Naive thymus-derived CD8-positive, alpha-beta T cell (primary cell): Measurements from ENCODE around the gene PADI1. TPM values are rescaled to one million over a fixed set of nuclear protein-coding genes. Genes with fewer than 3 reads are reported as not detected.

Experiments
- ATAC-seq, 2 donors: fragments of 150-1000 bp; cut with Tn5 transposase in 1 of 2; sonication (Bioruptor Pico), chemical (Tn5 transposase) in 1 of 2; 1 replicate in 1 of 2; 2 replicates in 1 of 2; pipeline ENCODE4 v1.10.0; 2021; ENCODE audit warnings: mild to moderate bottlenecking in 2 of 2, moderate library complexity in 2 of 2
- POLR2A ChIA-PET: fragments of 350-600 bp; sonication (Branson Sonifier 250); formaldehyde crosslinking; loops from one replicate; lab custom pipeline; 2021; ENCODE audit warnings: antibody characterized with exemption; lab: Charles Lee
- DNase-seq, 10 donors: peaks; one replicate each; pipeline versions ENCODE4 v3.0.0 to v3.0.0-alpha.2; 2020 to 2022
- H3K27ac Mint-ChIP-seq, 10 donors: one replicate each; pipeline ENCODE4 v1.8.0; 2020 to 2022; ENCODE audit warnings: mild to moderate bottlenecking in 10 of 10, mixed read lengths in 10 of 10, moderate library complexity in 4 of 10, inconsistent platforms in 1 of 10
- H3K27me3 Mint-ChIP-seq, 5 donors: one replicate each; pipeline ENCODE4 v1.8.0; 2021 to 2022; ENCODE audit warnings: mixed read lengths in 5 of 5
- H3K36me3 Mint-ChIP-seq, 3 donors: one replicate each; pipeline ENCODE4 v1.8.0; 2020 to 2022; ENCODE audit warnings: mixed read lengths in 3 of 3, mild to moderate bottlenecking in 2 of 3, inconsistent platforms in 1 of 3
- H3K4me1 Mint-ChIP-seq, 4 donors: one replicate each; pipeline ENCODE4 v1.8.0; 2021 to 2022; ENCODE audit warnings: mixed read lengths in 4 of 4
- H3K4me3 Mint-ChIP-seq, 10 donors: one replicate each; pipeline ENCODE4 v1.8.0; 2020 to 2022; ENCODE audit warnings: mild to moderate bottlenecking in 10 of 10, mixed read lengths in 10 of 10, moderate library complexity in 6 of 10, inconsistent platforms in 1 of 10
- H3K9me3 Mint-ChIP-seq, 9 donors: one replicate each; pipeline ENCODE4 v1.8.0; 2020 to 2022; ENCODE audit warnings: mixed read lengths in 9 of 9, mild to moderate bottlenecking in 3 of 9, inconsistent platforms in 1 of 9, moderate library complexity in 1 of 9
- polyA plus RNA-seq, 3 donors: library from polyadenylated mRNA; unstranded; fragments of 300-500 nt; fragmentation: Illumina TruSeq; gene quantifications; one replicate each; pipeline ENCODE4 v1.2.3, GENCODE V29; 2021
- total RNA-seq, 8 experiments: library from RNA in 2 of 8; stranded (reverse) in 2 of 8; gene quantifications; one replicate each; pipeline ENCODE4 v1.2.3 and lab custom pipeline; 2021 to 2026

Gene PADI1
- total and polyA plus RNA-seq, 5 experiments from 2014 or later: not detected

DNA sequence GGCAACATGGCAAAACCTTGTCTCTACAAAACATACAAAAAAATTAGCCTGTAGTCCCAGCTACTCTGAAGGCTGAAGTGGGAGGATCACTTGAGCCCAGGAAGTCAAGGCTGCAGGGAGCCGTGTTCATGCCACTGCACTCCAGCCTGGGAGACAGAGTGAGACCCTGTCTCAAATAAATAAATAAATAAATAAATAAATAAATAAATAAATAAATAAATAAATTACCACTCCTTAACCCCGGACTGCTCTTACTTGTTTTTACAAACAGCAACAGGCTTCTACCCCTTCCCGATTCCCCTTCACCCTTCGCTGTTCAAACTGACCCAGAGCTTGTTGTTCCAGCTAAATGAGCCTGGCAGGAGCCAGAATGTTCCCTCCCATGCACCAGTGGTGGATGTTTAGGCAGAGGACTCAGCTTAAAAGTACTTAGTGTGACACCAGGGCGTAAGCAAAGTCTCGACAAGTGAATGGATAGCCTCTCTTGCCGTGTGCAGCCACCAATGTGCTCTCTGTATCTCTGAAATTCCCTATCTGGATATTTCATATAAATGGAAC, 22.5 kb downstream of the PADI1 start:
- POLR2A ChIA-PET: no interaction called here
- no peak for DNase-seq
- ATAC-seq: no peak
- H3K27me3 Mint-ChIP-seq: peaks cover 3 to 26% (median 7%) of the 10 kb centered on the region in 5 donors
- H3K27ac Mint-ChIP-seq: no peak overlapping the region
- H3K9me3 Mint-ChIP-seq: no peaks in the 10 kb centered on the region
- H3K4me3 Mint-ChIP-seq: no peak overlapping the region
- H3K36me3 Mint-ChIP-seq: peaks cover 0 to 2% (median 0%) of the 10 kb centered on the region in 3 donors
- H3K4me1 Mint-ChIP-seq: peaks cover 0 to 1% (median 0%) of the 10 kb centered on the region in 4 donors

GRCh38 chr1:17228619-17229018, 23.7 kb downstream of the PADI1 start:
- H3K9me3 Mint-ChIP-seq: no peaks in the 10 kb centered on the region
- H3K36me3 Mint-ChIP-seq: peaks cover 0 to 2% (median 0%) of the 10 kb centered on the region in 3 donors

GRCh38 chr1:17229379-17229778, 24.5 kb downstream of the PADI1 start:
- peaks cover under 1 to 34% (median 7%) of the 10 kb centered on the region in 5 donors for H3K27me3 Mint-ChIP-seq
- ATAC-seq (no peak), DNase-seq (no peak)
- no peaks in the 10 kb centered on the region for H3K9me3 Mint-ChIP-seq
- H3K27ac Mint-ChIP-seq: no peak overlapping the region
- H3K36me3 Mint-ChIP-seq: peaks cover 0 to 2% (median 0%) of the 10 kb centered on the region in 3 donors
- peaks cover 0 to 1% (median 0%) of the 10 kb centered on the region in 4 donors for H3K4me1 Mint-ChIP-seq
- POLR2A ChIA-PET: no interaction called here
- H3K4me3 Mint-ChIP-seq: no peak overlapping the region

More at GRCh38 chr1:17228619-17229018, 23.7 kb downstream of the PADI1 start:
- Mint-ChIP-seq H3K27ac (no peak overlapping the region), H3K27me3 (peaks cover 0 to 32% (median 7%) of the 10 kb centered on the region in 5 donors), H3K4me1 (peaks cover 0 to 1% (median 0%) of the 10 kb centered on the region in 4 donors), H3K4me3 (no peak overlapping the region)
- ATAC-seq: no peak
- DNase-seq: no peak
- POLR2A ChIA-PET: no interaction called here

DNA sequence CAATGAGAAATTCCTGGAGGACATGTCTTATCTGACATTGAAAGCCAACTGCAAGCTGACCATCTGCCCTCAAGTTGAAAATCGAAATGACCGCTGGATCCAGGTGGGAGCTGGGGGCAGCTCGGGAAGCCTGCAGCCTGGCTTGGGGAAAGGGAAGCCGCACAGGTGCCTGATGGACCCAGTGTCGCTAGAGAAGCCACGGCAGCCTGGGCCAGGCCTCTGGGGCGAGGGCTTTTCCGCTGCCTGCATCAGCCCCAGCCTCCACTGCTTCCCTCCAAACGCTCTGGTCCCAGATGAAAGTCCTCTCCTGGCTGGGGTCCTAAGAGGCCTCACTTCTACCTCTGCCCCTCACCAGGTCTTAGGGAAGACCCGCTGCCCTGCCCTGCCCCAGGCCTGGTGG, 25.2 kb downstream of the PADI1 start:
- H3K36me3 Mint-ChIP-seq: no peaks in the 10 kb centered on the region
- H3K27me3 Mint-ChIP-seq: peaks cover 3 to 42% (median 7%) of the 10 kb centered on the region in 5 donors
- no peak for ATAC-seq
- no peaks in the 10 kb centered on the region for H3K9me3 Mint-ChIP-seq
- H3K4me1 Mint-ChIP-seq: peaks cover 0 to 1% (median 0%) of the 10 kb centered on the region in 4 donors
- POLR2A ChIA-PET: no interaction called here
- no peak overlapping the region for H3K4me3 Mint-ChIP-seq
- peak overlapping the region in 1 of 10 donors; percentile 30 for H3K27ac Mint-ChIP-seq
- no peak for DNase-seq

DNA sequence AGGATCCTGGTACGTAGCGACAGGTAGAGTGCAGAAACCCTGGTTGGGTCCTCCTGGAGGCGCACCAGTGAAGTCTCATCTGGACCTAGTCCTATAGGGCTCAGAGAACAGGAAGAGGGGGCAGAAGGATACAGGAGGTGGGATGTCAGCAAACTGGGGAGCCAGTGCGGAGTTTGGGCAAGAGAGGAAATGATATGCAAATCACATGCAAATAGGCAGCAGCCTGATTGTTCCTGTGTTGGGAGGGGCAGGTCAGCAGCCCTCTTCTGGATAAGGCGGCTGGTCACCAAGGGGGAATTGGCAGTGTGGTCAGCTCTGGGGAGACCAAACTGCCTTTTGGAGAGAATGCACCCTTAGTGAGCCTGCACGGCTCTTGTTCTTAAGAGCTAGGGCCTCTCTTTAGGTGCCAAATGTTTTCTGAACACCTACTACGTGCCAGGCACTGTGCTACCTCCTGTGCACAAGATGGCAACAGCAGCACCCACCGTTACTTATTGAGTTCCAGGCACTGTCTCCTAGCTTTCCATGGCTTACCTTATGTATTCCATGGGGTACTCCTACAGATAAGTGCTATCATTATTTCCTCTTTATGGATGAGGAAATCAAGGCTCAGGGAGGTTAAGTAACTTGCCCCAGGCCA, 25.9 kb downstream of the PADI1 start:
- ATAC-seq: no peak
- H3K4me3 Mint-ChIP-seq: no peak overlapping the region
- no peaks in the 10 kb centered on the region for H3K36me3 Mint-ChIP-seq

DNA sequence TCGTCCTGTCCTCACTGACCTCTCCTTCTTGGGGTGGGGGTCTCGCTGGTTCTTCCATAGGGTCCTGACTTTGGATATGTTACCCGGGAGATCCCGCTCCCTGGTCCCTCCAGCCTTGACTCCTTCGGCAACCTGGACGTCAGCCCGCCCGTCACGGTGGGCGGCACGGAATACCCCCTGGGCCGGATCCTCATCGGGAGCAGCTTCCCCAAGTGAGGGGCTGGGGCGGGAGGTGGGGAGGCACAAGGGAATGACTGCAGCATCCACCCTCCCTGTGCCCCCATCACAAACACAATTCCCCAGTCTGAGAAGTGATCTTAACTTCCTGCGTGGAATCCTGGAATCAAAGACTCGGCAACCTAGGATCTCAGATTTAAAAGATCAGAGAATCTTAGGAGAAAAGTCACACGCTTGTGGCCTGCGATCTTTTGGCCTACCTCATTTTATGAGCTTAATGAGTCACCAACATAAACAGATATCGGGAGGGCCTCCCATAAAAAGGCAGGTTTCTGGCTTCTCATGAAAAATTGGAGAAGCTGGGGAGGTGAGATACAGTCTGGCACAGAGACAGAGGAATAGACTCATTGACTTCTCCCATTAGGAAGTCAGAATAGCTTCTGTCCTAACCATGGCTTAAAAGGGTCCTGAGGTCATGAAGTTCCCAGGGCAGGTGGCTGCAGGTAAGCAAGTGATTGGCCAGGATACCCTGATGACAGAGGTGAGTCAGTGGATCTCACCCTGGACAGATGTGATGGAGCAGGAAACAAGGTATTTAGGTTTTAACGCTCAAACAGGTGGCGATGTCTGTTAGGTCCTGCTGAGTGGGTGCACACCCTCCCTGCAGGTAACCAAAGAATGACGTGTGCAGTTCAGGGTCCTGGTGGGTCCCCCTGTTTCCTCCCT, 28.1 kb downstream of the PADI1 start:
- Mint-ChIP-seq H3K36me3 (no peaks in the 10 kb centered on the region), H3K27ac (no peak overlapping the region), H3K27me3 (peaks cover 3 to 62% (median 8%) of the 10 kb centered on the region in 5 donors), H3K4me1 (peaks cover 0 to 7% (median 4%) of the 10 kb centered on the region in 4 donors), H3K9me3 (no peaks in the 10 kb centered on the region), H3K4me3 (no peak overlapping the region)
- DNase-seq (no peak), ATAC-seq (no peak)
- POLR2A ChIA-PET: interaction anchor here (0.6 kb wide), 1 partner anchor 112 kb away, joined by 5 read pairs; no protein-coding TSS in a partner anchor

More for the DNA sequence above, 25.9 kb downstream of the PADI1 start:
- Mint-ChIP-seq H3K27ac (no peak overlapping the region), H3K27me3 (peaks cover 3 to 45% (median 7%) of the 10 kb centered on the region in 5 donors), H3K9me3 (no peaks in the 10 kb centered on the region), H3K4me1 (peaks cover 0 to 1% (median 0%) of the 10 kb centered on the region in 4 donors)
- POLR2A ChIA-PET: no interaction called here
- no peak for DNase-seq

GRCh38 chr1:17233675-17234320, 28.9 kb downstream of the PADI1 start:
- no peak overlapping the region for H3K27ac Mint-ChIP-seq
- no peak for DNase-seq
- ATAC-seq: no peak
- peaks cover 3 to 62% (median 8%) of the 10 kb centered on the region in 5 donors for H3K27me3 Mint-ChIP-seq
- no peak overlapping the region for H3K4me3 Mint-ChIP-seq
- POLR2A ChIA-PET: no interaction called here
- H3K9me3 Mint-ChIP-seq: no peaks in the 10 kb centered on the region
- H3K4me1 Mint-ChIP-seq: peaks cover 0 to 7% (median 4%) of the 10 kb centered on the region in 4 donors
- H3K36me3 Mint-ChIP-seq: no peaks in the 10 kb centered on the region

GRCh38 chr1:17234405-17234804, 29.5 kb downstream of the PADI1 start:
- H3K27me3 Mint-ChIP-seq: peaks cover 3 to 62% (median 8%) of the 10 kb centered on the region in 5 donors
- DNase-seq: no peak
- no peak overlapping the region for H3K4me3 Mint-ChIP-seq
- ATAC-seq: no peak
- no peaks in the 10 kb centered on the region for H3K36me3 Mint-ChIP-seq
- no peaks in the 10 kb centered on the region for H3K9me3 Mint-ChIP-seq
- no peak overlapping the region for H3K27ac Mint-ChIP-seq
- POLR2A ChIA-PET: no interaction called here
- H3K4me1 Mint-ChIP-seq: peaks cover 0 to 7% (median 4%) of the 10 kb centered on the region in 4 donors

- POLR2A ChIA-PET: interaction anchor here (0.5 kb wide), 1 partner anchor 733 kb away, joined by 4 read pairs; no protein-coding TSS in a partner anchor
- DNase-seq (no peak), ATAC-seq (no peak)
- no peak overlapping the region for H3K27ac Mint-ChIP-seq
- no peak overlapping the region for H3K4me3 Mint-ChIP-seq
- no peaks in the 10 kb centered on the region for H3K36me3 Mint-ChIP-seq
- peaks cover 0 to 7% (median 4%) of the 10 kb centered on the region in 4 donors for H3K4me1 Mint-ChIP-seq
- H3K9me3 Mint-ChIP-seq: no peaks in the 10 kb centered on the region
- H3K27me3 Mint-ChIP-seq: peaks cover 3 to 53% (median 8%) of the 10 kb centered on the region in 5 donors
Observed at GRCh38 chr1:17235135-17235885, 30.4 kb downstream of the PADI1 start.

DNA sequence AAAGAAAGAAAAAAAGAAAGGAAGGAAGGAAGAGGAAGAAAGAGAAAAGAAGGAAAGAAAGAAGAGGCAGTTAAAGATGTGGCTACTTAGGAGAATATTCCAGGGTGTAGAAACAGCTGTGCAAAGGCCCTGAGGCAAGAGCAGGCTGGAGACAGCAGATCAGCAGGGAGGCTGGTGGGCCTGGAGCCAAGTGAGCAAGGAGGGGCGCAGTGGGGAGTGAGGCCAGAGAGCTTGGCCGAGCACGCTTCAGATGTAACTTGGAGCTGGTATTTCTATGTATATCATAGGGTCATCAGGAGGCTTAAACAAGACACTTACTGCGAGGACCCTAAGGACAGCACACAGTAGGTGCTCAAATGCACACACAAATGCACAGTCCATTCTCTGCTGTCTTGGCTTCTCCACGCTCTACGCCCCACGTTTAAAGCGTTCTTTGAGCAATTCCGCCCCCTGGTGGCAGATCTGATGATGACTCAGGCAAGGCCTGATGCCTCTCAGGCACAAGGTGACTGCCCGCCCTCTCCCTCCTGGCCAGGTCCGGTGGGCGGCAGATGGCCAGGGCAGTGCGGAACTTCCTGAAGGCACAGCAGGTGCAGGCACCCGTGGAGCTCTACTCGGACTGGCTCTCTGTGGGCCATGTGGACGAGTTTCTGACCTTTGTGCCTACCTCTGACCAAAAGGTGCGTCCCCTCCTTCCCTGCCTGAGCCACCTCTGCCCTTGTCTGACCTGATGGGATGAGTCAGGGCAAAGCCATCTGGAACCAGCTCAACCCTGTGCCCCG, 32.0 kb downstream of the PADI1 start:
- Mint-ChIP-seq H3K27me3 (peaks cover 3 to 56% (median 14%) of the 10 kb centered on the region in 5 donors), H3K27ac (peak overlapping the region in 1 of 10 donors; percentile 93), H3K36me3 (no peaks in the 10 kb centered on the region), H3K9me3 (no peaks in the 10 kb centered on the region), H3K4me3 (no peak overlapping the region), H3K4me1 (peaks cover 0 to 7% (median 4%) of the 10 kb centered on the region in 4 donors)
- ATAC-seq: peak; percentile 74 to 98
- peak; percentile 67 to 94 (median 82) for DNase-seq
- POLR2A ChIA-PET: no interaction called here

GRCh38 chr1:17237561-17237903, 32.6 kb downstream of the PADI1 start:
- POLR2A ChIA-PET: no interaction called here
- no peak for DNase-seq

More at GRCh38 chr1:17237561-17237903, 32.6 kb downstream of the PADI1 start:
- H3K4me3 Mint-ChIP-seq: no peak overlapping the region
- H3K4me1 Mint-ChIP-seq: peaks cover 0 to 7% (median 4%) of the 10 kb centered on the region in 4 donors
- H3K9me3 Mint-ChIP-seq: no peaks in the 10 kb centered on the region
- peaks cover 2 to 50% (median 12%) of the 10 kb centered on the region in 5 donors for H3K27me3 Mint-ChIP-seq
- no peak overlapping the region for H3K27ac Mint-ChIP-seq
- ATAC-seq: no peak
- no peaks in the 10 kb centered on the region for H3K36me3 Mint-ChIP-seq
